HG03378 (cell line): ENCODE measurements around the gene RAB31.
A peak's percentile ranks its signal among the peaks of the same experiment; 100 is the strongest.
"Not testable (repeated sequence)": the region's sequence is repeated elsewhere in the genome, so short reads cannot be mapped to it uniquely, and the experiment has no call there.

Source experiments
- ATAC-seq: cut with Tn5 transposase; IDR thresholded peaks from one replicate; pipeline ENCODE4 v1.9.1; 2021; ENCODE audit warnings: mild to moderate bottlenecking, moderate library complexity; ENCODE audit not compliant: unreplicated experiment

RAB31 gene

DNA sequence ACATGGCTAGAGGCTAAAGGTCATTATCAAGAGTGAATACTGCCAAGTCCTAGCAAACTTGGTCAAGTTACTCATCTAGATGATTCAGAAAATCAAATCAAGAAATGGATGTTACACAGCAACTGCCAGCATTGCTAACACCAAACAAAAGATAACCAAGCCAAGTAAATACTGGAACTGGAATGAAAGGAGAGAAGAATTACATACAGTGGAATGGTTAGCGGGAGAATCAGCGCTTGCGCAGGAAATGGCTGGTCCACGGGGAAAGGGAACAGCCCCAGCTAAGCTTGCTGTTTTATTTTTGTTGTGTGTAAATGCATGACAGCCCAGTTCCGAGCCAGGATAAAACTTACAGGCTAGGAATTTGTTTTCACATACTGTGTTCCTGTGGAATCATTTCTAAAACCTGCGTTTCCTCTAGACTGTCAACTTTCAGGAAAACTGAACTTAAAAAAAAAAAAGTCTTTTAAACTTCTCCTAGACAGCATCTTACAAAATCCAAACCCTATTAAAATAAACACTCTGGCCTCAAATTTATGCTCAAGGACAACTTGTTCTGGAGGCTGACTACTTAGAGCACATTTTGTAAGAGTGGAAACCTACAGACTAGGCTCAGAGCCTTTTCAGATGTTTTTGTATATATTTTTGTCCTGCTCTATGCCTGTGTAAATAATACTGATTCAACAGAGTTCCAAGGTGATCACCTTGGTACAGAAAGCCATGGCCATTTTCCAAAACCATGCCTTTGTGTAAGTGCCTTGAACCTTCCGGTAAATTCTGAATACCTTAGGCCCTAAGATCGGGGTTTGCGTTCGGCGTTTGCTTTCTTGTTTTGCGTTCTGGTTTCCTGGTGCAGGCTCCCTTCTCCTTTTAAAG, 146.9 kb downstream of the RAB31 start:
- ATAC-seq = no peak

DNA sequence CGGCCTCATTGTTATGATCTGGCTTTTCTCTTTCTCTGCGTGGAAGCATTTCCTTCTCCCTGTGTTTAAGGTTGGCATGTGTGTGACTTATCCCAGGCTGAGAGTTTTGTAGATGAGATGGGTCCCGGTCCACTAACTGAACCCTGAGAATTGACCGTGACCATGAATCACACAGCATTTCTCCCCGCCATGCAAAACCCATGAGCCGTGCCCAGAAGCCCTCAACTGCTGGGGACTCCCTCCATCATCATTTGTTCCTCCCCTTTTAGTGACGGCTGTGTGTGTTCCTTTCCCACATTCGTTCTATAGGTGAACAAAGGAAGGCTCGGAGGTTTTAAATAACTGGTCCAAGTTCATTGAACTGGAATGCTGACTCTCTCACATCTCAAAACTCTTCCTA, 147.6 kb downstream of the RAB31 start:
- no peak for ATAC-seq

DNA sequence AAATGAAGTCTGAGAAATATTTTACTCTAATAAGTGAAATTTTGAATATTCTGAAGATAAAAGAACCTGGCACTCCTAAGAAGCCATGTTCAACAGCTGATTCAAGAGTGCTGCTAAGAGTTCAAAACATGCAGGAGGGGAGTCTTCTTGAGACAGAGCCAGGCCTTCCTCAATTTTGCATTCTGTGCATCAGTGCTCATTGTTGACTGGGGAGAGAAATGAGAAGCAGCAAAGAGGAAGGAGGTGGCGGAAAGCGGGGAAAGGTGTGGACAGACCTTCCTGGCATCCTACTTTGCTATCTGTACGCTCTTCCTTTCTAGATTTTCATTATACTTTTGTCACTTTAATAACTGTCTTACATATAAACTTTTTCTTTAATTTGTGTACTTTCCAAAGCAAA, 148.0 kb downstream of the RAB31 start:
- no peak for ATAC-seq

DNA sequence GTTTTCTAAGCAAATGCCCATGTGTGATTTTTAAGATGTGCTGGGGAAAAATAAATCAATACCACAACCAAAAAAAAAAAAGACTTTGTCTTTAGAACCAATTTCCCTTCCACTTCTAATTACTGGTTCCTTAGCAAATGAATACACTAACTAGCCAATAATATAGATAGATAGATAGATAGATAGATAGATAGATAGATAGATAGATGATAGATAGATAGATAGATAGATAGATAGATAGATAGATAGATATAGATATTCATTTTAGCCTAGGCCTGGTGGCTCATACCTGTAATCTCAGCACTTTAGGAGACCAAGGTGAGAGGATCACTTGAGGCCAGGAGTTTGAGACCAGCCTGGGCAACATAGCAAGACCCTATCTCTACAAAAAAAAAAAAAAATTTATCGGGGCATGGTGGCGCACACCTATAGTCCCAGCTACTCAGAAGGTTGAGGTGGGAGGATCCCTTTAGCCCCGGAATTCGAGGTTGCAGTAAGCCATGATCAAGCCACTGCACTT, 149.4 kb downstream of the RAB31 start:
- ATAC-seq = not testable (repeated sequence)

GRCh38 chr18:9858642-9859041, 150.5 kb downstream of the RAB31 start:
- ATAC-seq = no peak

DNA sequence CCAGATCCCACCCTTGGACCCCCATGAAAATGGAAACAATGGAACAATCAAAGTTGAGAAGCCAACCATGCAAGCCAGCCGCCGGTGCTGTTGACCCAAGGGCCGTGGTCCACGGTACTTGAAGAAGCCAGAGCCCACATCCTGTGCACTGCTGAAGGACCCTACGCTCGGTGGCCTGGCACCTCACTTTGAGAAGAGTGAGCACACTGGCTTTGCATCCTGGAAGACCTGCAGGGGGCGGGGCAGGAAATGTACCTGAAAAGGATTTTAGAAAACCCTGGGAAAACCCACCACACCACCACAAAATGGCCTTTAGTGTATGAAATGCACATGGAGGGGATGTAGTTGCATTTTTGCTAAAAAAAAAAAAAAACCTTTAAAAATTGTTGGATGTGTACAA, 151.1 kb downstream of the RAB31 start:
- ATAC-seq = no peak

DNA sequence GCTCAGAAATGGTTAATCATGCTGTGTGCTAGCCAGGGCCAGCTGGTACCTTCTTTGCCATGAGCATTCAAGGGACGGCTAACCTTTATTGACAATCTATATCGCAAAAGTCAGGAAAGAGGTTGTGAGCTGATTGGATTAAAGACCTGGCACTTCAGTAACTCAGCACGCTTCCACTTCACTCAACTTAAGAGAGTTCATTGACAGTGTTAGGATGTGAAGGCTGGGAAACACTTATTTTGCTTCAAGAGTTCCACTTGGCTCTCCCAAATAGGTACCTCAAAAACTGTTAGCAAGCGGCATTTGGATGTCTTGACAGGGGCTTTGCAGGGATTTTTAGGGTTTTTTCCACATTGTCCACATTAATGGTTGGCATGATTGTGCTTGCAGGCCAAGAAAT, 152.6 kb downstream of the RAB31 start:
- ATAC-seq = no peak

DNA sequence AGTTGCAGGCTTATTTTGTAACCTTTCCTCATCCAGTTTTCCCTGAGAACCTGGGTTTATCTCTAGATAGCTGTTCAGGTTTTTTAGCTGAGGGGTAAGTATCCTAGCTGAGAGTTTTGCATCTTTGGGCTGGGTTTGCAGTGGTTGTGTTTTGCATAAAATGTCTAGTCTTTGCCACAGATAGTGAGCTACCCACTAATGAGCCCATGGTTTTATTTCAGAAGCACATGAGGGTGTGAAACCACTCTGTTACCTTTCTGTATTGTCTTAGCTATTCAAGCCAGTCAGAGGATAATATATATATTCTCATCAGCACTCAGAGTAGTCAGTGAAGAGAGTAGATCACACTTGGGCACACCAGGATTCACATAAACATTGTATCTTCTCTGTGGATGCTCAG, 153.1 kb downstream of the RAB31 start:
- peak; percentile 84 for ATAC-seq

GRCh38 chr18:9861933-9862332, 153.8 kb downstream of the RAB31 start:
- no peak for ATAC-seq

DNA sequence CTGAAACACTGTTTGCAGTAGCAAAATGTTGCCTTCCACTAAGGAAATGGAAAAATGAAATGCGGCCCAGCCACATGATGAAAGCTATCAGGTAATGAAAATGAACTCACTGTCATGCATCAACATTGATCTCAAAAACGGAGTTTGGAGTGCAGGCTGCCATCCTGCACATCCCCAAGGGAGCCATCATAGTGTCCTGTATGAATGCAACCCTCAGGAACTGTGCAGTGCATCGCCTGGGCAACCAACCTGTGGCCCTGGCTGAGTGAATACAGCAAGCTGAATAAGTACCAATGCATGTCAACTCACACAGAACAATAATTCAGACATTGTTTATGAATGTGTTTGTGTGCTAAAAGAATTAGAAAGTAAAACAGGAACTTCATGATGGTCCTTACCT, 154.6 kb downstream of the RAB31 start:
- no peak for ATAC-seq

GRCh38 chr18:9863282-9863681, 155.2 kb downstream of the RAB31 start:
- no peak for ATAC-seq

DNA sequence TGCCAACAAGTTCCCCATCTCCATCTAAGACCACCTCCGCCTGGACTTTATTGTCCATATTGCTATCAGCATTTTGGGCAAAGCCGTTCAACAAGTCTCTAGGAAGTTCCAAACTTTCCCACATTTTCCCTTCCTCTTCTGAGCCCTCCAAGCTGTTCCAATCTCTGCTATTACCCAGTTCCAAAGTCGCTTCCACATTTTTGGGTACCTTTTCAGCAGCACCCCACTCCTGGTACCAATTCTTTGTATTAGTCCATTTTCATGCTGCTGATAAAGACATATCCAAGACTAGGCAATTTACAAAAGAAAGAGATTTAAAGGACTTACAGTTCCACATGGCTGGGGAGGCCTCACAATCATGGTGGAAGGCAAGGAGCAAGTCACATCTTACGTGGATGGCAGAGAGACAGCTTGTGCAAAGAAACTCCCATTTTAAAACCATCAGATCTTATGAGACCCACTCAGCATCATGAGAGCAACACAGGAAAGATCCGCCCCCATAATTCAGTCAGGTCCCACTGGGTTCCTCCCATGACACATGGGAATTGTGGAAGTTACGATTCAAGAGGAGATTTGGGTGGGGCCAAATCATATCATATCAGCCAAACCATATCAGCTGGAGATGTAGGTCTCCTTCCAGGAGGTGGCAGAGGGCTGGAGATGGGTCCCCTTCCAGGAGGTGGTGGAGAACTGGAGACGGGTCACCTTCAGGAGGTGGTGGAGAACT, 157.8 kb downstream of the RAB31 start:
- ATAC-seq = no peak

DNA sequence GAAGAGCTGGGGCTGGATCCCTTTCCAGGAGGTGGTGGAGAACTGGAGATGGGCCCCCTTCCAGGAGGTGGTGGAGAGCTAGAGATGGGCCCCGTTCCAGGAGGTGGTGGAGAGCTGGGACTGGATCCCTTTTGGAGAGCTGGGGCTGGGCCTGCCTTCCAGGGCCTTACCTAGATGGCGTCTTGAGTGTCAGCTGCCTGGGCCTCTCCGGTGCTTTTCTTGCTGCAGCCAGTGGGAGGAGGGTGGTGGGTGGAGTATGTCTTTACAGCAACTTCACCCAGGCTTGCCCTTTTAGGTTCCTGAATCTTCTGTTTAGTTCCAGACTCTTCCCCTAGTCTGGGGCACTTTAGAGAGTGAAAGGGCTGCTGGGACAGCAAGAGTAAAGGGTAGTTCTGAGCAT, 158.5 kb downstream of the RAB31 start:
- ATAC-seq = no peak

GRCh38 chr18:9867071-9867594, 159.0 kb downstream of the RAB31 start:
- no peak for ATAC-seq

GRCh38 chr18:9868857-9869714, 161.0 kb downstream of the RAB31 start:
- no peak for ATAC-seq

GRCh38 chr18:9869715-9870430, 161.8 kb downstream of the RAB31 start:
- peak; percentile 72 for ATAC-seq

- no peak for ATAC-seq
Observed at GRCh38 chr18:9870431-9871008, 162.4 kb downstream of the RAB31 start.

- no peak for ATAC-seq
Observed at GRCh38 chr18:9871244-9871746, 163.2 kb downstream of the RAB31 start.

- no peak for ATAC-seq
Observed at GRCh38 chr18:9872823-9873222, 164.7 kb downstream of the RAB31 start.

GRCh38 chr18:9874728-9875127, 166.6 kb downstream of the RAB31 start:
- no peak for ATAC-seq
